Sigmoid colon (tissue), 7 donors: ENCODE results near the gene KCNE4. TPM values are rescaled to one million over a fixed set of nuclear protein-coding genes. Genes with fewer than 3 reads are reported as not detected.

Experiments used
- DNase-seq: peaks from one replicate; pipeline ENCODE4 v3.0.0-alpha.2; 2019
- H3K27ac ChIP-seq, 4 donors: fragments of 200-600 bp; sonication (generic); one replicate each; pipeline ENCODE4 v1.5.1; 2016 to 2019; ENCODE audit warnings: mild to moderate bottlenecking in 1 of 4
- H3K27me3 ChIP-seq, 3 donors: fragments of 200-600 bp; sonication (generic); one replicate each; pipeline ENCODE4 v1.5.1; 2019; ENCODE audit warnings: mild to moderate bottlenecking in 1 of 3
- H3K36me3 ChIP-seq, 4 donors: fragments of 200-600 bp; sonication (generic); one replicate each; pipeline ENCODE4 v1.5.1; 2016 to 2019
- H3K4me1 ChIP-seq, 4 donors: fragments of 200-600 bp; sonication (generic); one replicate each; pipeline ENCODE4 v1.5.1; 2017 to 2019
- H3K4me3 ChIP-seq, 4 donors: fragments of 200-600 bp; sonication (generic); one replicate each; pipeline ENCODE4 v1.5.1; 2017 to 2019; ENCODE audit warnings: mild to moderate bottlenecking in 2 of 4, moderate library complexity in 1 of 4
- H3K9me3 ChIP-seq, 4 donors: fragments of 200-600 bp in 3 of 4; sonication (generic) in 3 of 4; one replicate each; pipeline versions ENCODE4 v1.5.1 to v1.6.1; 2013 to 2019
- CTCF ChIP-seq, 4 experiments: fragments of 450-650 bp in 3 of 4; fragments of 200-600 bp in 1 of 4; IDR thresholded peaks; one replicate each; pipeline ENCODE4 v1.5.1; 2016 to 2019; ENCODE audit warnings: antibody characterized with exemption in 4 of 4, mild to moderate bottlenecking in 3 of 4, moderate library complexity in 2 of 4
- EP300 ChIP-seq, 4 donors: sonication (generic); formaldehyde crosslinking; IDR thresholded peaks; one replicate each; pipeline ENCODE4 v1.6.1; 2017; ENCODE audit warnings: antibody characterized with exemption in 4 of 4
- POLR2A ChIP-seq, 2 donors: fragments of 450-650 bp; IDR thresholded peaks; one replicate each; pipeline ENCODE4 v1.6.1; 2016; ENCODE audit warnings: antibody characterized with exemption in 2 of 2, mild to moderate bottlenecking in 2 of 2, moderate library complexity in 2 of 2
- POLR2AphosphoS5 ChIP-seq, 4 donors: sonication (generic); formaldehyde crosslinking; IDR thresholded peaks; one replicate each; pipeline ENCODE4 v1.6.1; 2017; ENCODE audit warnings: antibody characterized with exemption in 4 of 4
- WGBS, 2 donors: extraction: QIAGEN DNeasy Blood & Tissue Kit; methylation state at CpG; one replicate each; pipeline ENCODE4 v1.1.7; 2013; 5-methylcytosine and 5-hydroxymethylcytosine counted together
- intact Hi-C: fragments of 100-400 bp; cut with DNase I; formaldehyde crosslinking; loops from one replicate; pipeline ENCODE4 v1.15.1; 2023
- polyA plus RNA-seq, 3 donors: library from polyadenylated mRNA; stranded (reverse); fragments of 200-250 nt; gene quantifications; one replicate each; pipeline ENCODE4 v1.2.3, GENCODE V29; 2013
- total RNA-seq, 4 donors: library from RNA; depleted of rRNA; stranded (reverse); fragments of >200 nt; gene quantifications; one replicate each; pipeline ENCODE4 v1.1.0, GENCODE V29; 2016
- donor health status: healthy with polysubstance abuse.
- donor health status: Bipolar disorder and iron deficiency.
- donor health status: healthy.

Gene KCNE4
- total and polyA plus RNA-seq, 7 donors = 0.23 to 18.7 (median 5.4) TPM

- no peak overlapping the region for H3K4me3 ChIP-seq
- H3K27me3 ChIP-seq = no peaks in the 10 kb centered on the region
- H3K9me3 ChIP-seq = no peaks in the 10 kb centered on the region
- intact Hi-C loops = loop anchor here (2.0 kb wide), 1 partner anchor 54 kb away; no protein-coding TSS in a partner anchor
- no peak for TF ChIP-seq EP300 (IDR thresholded peaks at IDR 0.05)
- 55 to 91% methylated on average over 2 of the region's 2 CpGs for WGBS, 2 donors
- peak overlapping the region; percentile 71 to 83 (median 77) for H3K27ac ChIP-seq
- H3K36me3 ChIP-seq = no peaks in the 10 kb centered on the region
- no peak for DNase-seq
- peaks cover 0 to 53% (median 44%) of the 10 kb centered on the region in 4 donors for H3K4me1 ChIP-seq
Measured at GRCh38 chr2:223046470-223047040, 5.4 kb upstream of the KCNE4 start.

DNA sequence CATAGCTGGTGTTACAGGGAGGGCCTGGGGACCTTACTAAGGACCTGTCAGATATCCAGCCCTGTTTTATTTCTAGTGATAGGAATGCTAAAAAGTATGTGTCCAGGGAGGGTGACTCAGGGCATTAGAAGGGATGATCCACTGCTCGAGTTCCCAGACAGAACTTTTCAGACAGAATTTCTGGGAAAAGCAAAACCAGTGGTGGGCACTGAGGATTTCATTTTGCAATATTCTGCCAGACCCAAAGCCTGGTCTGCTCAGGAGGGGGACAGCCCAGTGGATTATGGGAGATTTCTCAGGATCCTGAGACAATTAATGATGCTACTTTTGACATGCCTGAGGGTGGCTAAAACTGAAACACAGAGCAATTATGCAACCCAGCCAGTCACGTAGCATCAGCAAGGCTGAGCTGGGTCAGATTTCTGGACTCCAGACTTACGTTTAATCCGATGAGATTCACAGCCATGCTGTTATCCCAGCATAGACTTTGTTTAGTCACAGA, 4.7 kb upstream of the KCNE4 start:
- Histone ChIP-seq H3K27me3 (no peaks in the 10 kb centered on the region), H3K9me3 (no peaks in the 10 kb centered on the region), H3K4me1 (peaks cover 0 to 50% (median 42%) of the 10 kb centered on the region in 4 donors), H3K36me3 (no peaks in the 10 kb centered on the region), H3K4me3 (peak overlapping the region in 1 of 4 donors; percentile 8), H3K27ac (peak overlapping the region; percentile 71 to 83 (median 77))
- intact Hi-C loops = loop anchor here (2.0 kb wide), 1 partner anchor 53 kb away; no protein-coding TSS in a partner anchor
- TF ChIP-seq EP300 (IDR thresholded peaks at IDR 0.05) = no peak
- TF ChIP-seq POLR2A (IDR thresholded peaks at IDR 0.05) = no peak
- peak in 2 of 4 donors; percentile 62 to 65 for TF ChIP-seq POLR2AphosphoS5 (IDR thresholded peaks at IDR 0.05)
- TF ChIP-seq CTCF (IDR thresholded peaks at IDR 0.05) = no peak
- peak; percentile 68 for DNase-seq
- WGBS, 2 donors = 70 to 75% methylated on average over 4 of the region's 4 CpGs

- TF ChIP-seq POLR2AphosphoS5 (IDR thresholded peaks at IDR 0.05) = no peak
- no peak for TF ChIP-seq CTCF (IDR thresholded peaks at IDR 0.05)
- no peak for TF ChIP-seq EP300 (IDR thresholded peaks at IDR 0.05)
- no peak for TF ChIP-seq POLR2A (IDR thresholded peaks at IDR 0.05)
- H3K4me3 ChIP-seq = no peak overlapping the region
- H3K4me1 ChIP-seq = peaks cover 0 to 43% (median 40%) of the 10 kb centered on the region in 4 donors
- H3K27ac ChIP-seq = peak overlapping the region in 3 of 4 donors; percentile 71 to 83 (median 82)
- H3K9me3 ChIP-seq = no peaks in the 10 kb centered on the region
- no peaks in the 10 kb centered on the region for H3K27me3 ChIP-seq
- intact Hi-C loops = no loop called here
- 89 to 97% methylated on average over 1 of the region's 1 CpG for WGBS, 2 donors
- no peak for DNase-seq
- H3K36me3 ChIP-seq = no peaks in the 10 kb centered on the region
Measured at GRCh38 chr2:223048519-223048918, 3.5 kb upstream of the KCNE4 start.

DNA sequence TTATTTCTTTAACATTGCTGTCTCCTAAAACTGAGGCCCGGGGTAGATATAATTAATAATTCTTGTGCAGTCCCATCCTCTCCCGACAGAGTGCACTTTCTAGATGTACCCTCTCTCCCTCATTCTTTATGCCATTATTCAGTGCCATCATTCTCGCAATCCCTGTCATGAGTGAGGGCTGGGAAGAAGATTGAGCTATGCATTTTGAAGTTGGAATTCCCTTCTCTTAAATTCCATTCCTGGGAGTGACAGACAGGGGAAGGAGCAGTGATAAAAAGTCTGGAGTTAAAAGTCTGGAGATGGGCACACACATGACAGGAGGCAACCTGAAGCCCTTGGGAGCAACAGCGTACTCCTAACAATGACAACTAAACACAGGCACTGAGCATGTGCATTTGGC, 2.6 kb upstream of the KCNE4 start:
- Histone ChIP-seq H3K9me3 (no peaks in the 10 kb centered on the region), H3K27ac (no peak overlapping the region), H3K36me3 (no peaks in the 10 kb centered on the region), H3K4me1 (peaks cover 0 to 52% (median 40%) of the 10 kb centered on the region in 4 donors), H3K27me3 (no peaks in the 10 kb centered on the region), H3K4me3 (no peak overlapping the region)
- intact Hi-C loops = no loop called here
- no peak for DNase-seq
- WGBS, 2 donors = 95 to 97% methylated on average over 4 of the region's 4 CpGs
- TF ChIP-seq EP300 (IDR thresholded peaks at IDR 0.05) (no peak), CTCF (IDR thresholded peaks at IDR 0.05) (no peak), POLR2A (IDR thresholded peaks at IDR 0.05) (no peak), POLR2AphosphoS5 (IDR thresholded peaks at IDR 0.05) (no peak)

DNA sequence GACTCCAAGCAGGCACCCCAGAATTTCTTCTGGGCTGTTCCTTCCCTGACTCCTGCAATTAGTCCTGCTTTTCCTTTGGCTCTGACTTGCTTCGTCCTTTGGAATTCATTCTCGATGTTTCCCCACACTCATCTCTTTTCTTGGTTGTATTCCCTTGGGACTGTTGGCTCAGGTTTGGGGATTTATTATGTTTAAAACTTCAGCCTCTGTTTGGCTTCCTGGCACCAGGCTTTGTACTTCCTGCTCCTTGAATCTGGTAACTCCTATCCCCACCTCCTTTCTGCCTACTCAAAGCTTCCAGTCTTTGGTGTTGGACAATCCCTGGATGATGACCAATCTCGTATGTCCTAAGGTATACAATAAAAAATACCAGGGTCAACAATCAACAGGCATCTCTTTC, 1.8 kb upstream of the KCNE4 start:
- Histone ChIP-seq H3K4me3 (no peak overlapping the region), H3K9me3 (no peaks in the 10 kb centered on the region), H3K36me3 (no peaks in the 10 kb centered on the region), H3K27ac (peak overlapping the region; percentile 84 to 90 (median 90)), H3K4me1 (peaks cover 0 to 60% (median 45%) of the 10 kb centered on the region in 4 donors), H3K27me3 (no peaks in the 10 kb centered on the region)
- 71 to 76% methylated on average over 3 of the region's 3 CpGs for WGBS, 2 donors
- intact Hi-C loops = loop anchor here (5.0 to 10.0 kb wide), 2 partner anchors 312 to 1105 kb away; no protein-coding TSS in a partner anchor
- DNase-seq = peak; percentile 69
- TF ChIP-seq CTCF (IDR thresholded peaks at IDR 0.05) (no peak), POLR2AphosphoS5 (IDR thresholded peaks at IDR 0.05) (peak in 3 of 4 donors; percentile 30 to 46 (median 37))
